HepG2 (cell line): ENCODE results near the gene SS18L1. TPM values are rescaled to one million over a fixed set of nuclear protein-coding genes. Genes with fewer than 3 reads are reported as not detected.

Experiments used
- ATAC-seq: fragments of 200-7000 bp; cut with Tn5 transposase; 3 replicates; pipeline ENCODE4 v1.9.1; 2020; ENCODE audit warnings: mild to moderate bottlenecking, moderate library complexity
- BruUV-seq: library from RNA; stranded (reverse); fragments of 400-500 nt; replicated peaks from 2 replicates; lab custom pipeline; 2021; lab: Mats Ljungman, UMichigan
- CTCF ChIA-PET: fragments of 300-600 bp; formaldehyde crosslinking; extraction: SDS; loops from one replicate; lab custom pipeline; 2021; ENCODE audit warnings: low total read pairs, inconsistent platforms, low intra/inter-chr PET ratio; lab: Yijun Ruan, JAX
- POLR2A ChIA-PET: fragments of 350-600 bp; sonication (Branson Sonifier 250); formaldehyde crosslinking; loops from one replicate; lab custom pipeline; 2020; ENCODE audit warnings: antibody characterized with exemption, inconsistent platforms; lab: Yijun Ruan, JAX
- DNase-seq: peaks from one replicate; pipeline ENCODE4 v3.0.0-alpha.2; 2015; ENCODE audit warnings: low spot score
- FAIRE-seq: peaks from 3 replicates; lab custom pipeline; 2011; peaks lifted over from hg19 to GRCh38; lab: Jason Lieb, UNC
- H2AFZ ChIP-seq: one replicate; pipeline ENCODE4 v1.6.1; 2011; ENCODE audit warnings: low read length, inconsistent platforms
- H3K27ac ChIP-seq: fragments of 300-600 bp; 3 replicates; pipeline ENCODE4 v1.8.0; 2011; ENCODE audit warnings: mixed run types, mild to moderate bottlenecking, mixed read lengths, low read length, inconsistent platforms; ENCODE audit not compliant: insufficient read depth; ENCODE audit errors: extremely low read length
- H3K27me3 ChIP-seq, 2 experiments: fragments of 200-600 bp in 1 of 2; 2 replicates in 1 of 2; 3 replicates in 1 of 2; pipeline versions ENCODE4 v1.6.0 to v1.8.0; 2011; ENCODE audit warnings: low read length in 2 of 2, mild to moderate bottlenecking in 2 of 2, moderate library complexity in 2 of 2, inconsistent platforms in 1 of 2; ENCODE audit not compliant: insufficient read depth in 2 of 2, control insufficient read depth in 1 of 2
- H3K36me3 ChIP-seq, 2 experiments: fragments of 200-600 bp in 1 of 2; replicated peaks in 1 of 2; 2 replicates in 1 of 2; 3 replicates in 1 of 2; pipeline versions ENCODE4 v1.5.1 to v1.8.0; 2011; ENCODE audit warnings: low read length in 2 of 2, inconsistent platforms in 1 of 2; ENCODE audit not compliant: insufficient read depth in 2 of 2, control insufficient read depth in 1 of 2
- H3K4me1 ChIP-seq: 2 replicates; pipeline ENCODE4 v1.5.1; 2012; ENCODE audit warnings: low read length, inconsistent platforms; ENCODE audit not compliant: insufficient read depth
- H3K4me2 ChIP-seq: 2 replicates; pipeline ENCODE4 v1.6.0; 2011; ENCODE audit warnings: low read depth, low read length, inconsistent platforms
- H3K4me3 ChIP-seq, 3 experiments: fragments of 200-600 bp in 1 of 3; sonication (generic), shearing (Covaris generic) in 1 of 3; replicated peaks in 1 of 3; 2 replicates each; pipeline ENCODE4 v1.5.1; 2011 to 2016; ENCODE audit warnings: low read length in 3 of 3, inconsistent platforms in 2 of 3, low read depth in 2 of 3, mild to moderate bottlenecking in 2 of 3, control low read depth in 1 of 3, mixed read lengths in 1 of 3; ENCODE audit not compliant: insufficient read depth in 1 of 3
- H3K79me2 ChIP-seq: one replicate; pipeline ENCODE4 v1.6.1; 2011; ENCODE audit warnings: low read length, inconsistent platforms; ENCODE audit not compliant: insufficient read depth
- H3K9ac ChIP-seq: 2 replicates; pipeline ENCODE4 v1.6.0; 2011; ENCODE audit warnings: mild to moderate bottlenecking, low read depth, low read length, inconsistent platforms; ENCODE audit not compliant: insufficient read depth
- H3K9me3 ChIP-seq: 2 replicates; pipeline ENCODE4 v1.5.1; 2012; ENCODE audit warnings: mild to moderate bottlenecking, low read length
- H4K20me1 ChIP-seq: 2 replicates; pipeline ENCODE4 v1.6.0; 2011; ENCODE audit warnings: inconsistent platforms, mild to moderate bottlenecking, low read length, moderate library complexity; ENCODE audit not compliant: insufficient read depth
- ARID3A ChIP-seq: IDR thresholded peaks from 2 replicates; pipeline ENCODE4 v1.6.1; 2012; ENCODE audit warnings: low read depth, low read length, improper control_type of control experiment
- GRHL1 ChIP-seq: sonication (generic); formaldehyde crosslinking; conservative IDR thresholded peaks from 2 replicates; pipeline ENCODE4 v1.8.0; 2022; ENCODE audit warnings: missing genetic modification reagents
- HNRNPK ChIP-seq: fragments of 200-400 bp; formaldehyde crosslinking; IDR thresholded peaks from 2 replicates; pipeline ENCODE4 v1.6.1; 2018; ENCODE audit warnings: low read length, low read depth, moderate library complexity, mild to moderate bottlenecking; ENCODE audit not compliant: poor library complexity, severe bottlenecking
- ISX ChIP-seq: sonication (generic); formaldehyde crosslinking; conservative IDR thresholded peaks from 2 replicates; pipeline ENCODE4 v1.5.0; 2020; ENCODE audit warnings: missing genetic modification reagents
- NR2F1 ChIP-seq, 2 experiments: fragments of 450-650 bp in 1 of 2; formaldehyde crosslinking in 1 of 2; IDR thresholded peaks; 2 replicates each; pipeline versions ENCODE4 v1.5.0 to v1.6.1; 2016 to 2020; ENCODE audit warnings: mild to moderate bottlenecking in 1 of 2, missing compliant biosample characterization in 1 of 2, missing genetic modification reagents in 1 of 2, moderate library complexity in 1 of 2
- PHF21A ChIP-seq: sonication (generic); formaldehyde crosslinking; IDR thresholded peaks from 2 replicates; pipeline ENCODE4 v1.5.0; 2020; ENCODE audit warnings: mild to moderate bottlenecking, missing genetic modification reagents
- RAD21 ChIP-seq: fragments of 450-650 bp; formaldehyde crosslinking; IDR thresholded peaks from 2 replicates; pipeline ENCODE4 v1.5.0; 2020; ENCODE audit warnings: mild to moderate bottlenecking
- SCMH1 ChIP-seq: sonication (generic); formaldehyde crosslinking; IDR thresholded peaks from 2 replicates; pipeline ENCODE4 v1.9.0; 2021; ENCODE audit warnings: missing genetic modification reagents, mild to moderate bottlenecking, borderline replicate concordance
- TFE3 ChIP-seq: IDR thresholded peaks from 2 replicates; pipeline ENCODE4 v1.6.1; 2016
- TRIM24 ChIP-seq: sonication (generic); formaldehyde crosslinking; IDR thresholded peaks from 2 replicates; pipeline ENCODE4 v1.8.0; 2022; ENCODE audit warnings: mild to moderate bottlenecking, missing genetic modification reagents
- XBP1 ChIP-seq: sonication (generic); formaldehyde crosslinking; IDR thresholded peaks from 2 replicates; pipeline ENCODE4 v1.5.0; 2020; ENCODE audit warnings: missing genetic modification reagents
- ZBTB42 ChIP-seq: sonication (generic); formaldehyde crosslinking; IDR thresholded peaks from 2 replicates; pipeline ENCODE4 v1.5.0; 2020; ENCODE audit warnings: mild to moderate bottlenecking, missing genetic modification reagents
- ZKSCAN8 ChIP-seq: IDR thresholded peaks from 2 replicates; pipeline ENCODE4 v1.6.1; 2016; ENCODE audit warnings: borderline replicate concordance, missing genetic modification reagents, missing compliant biosample characterization
- ZNF251 ChIP-seq: sonication (generic); formaldehyde crosslinking; IDR thresholded peaks from 2 replicates; pipeline ENCODE4 v1.9.0; 2021; ENCODE audit warnings: mild to moderate bottlenecking, missing genetic modification reagents
- ZNF550 ChIP-seq: sonication (generic); formaldehyde crosslinking; IDR thresholded peaks from 2 replicates; pipeline ENCODE4 v1.4.0; 2020; ENCODE audit warnings: mild to moderate bottlenecking, missing genetic modification reagents, borderline replicate concordance
- ZNF629 ChIP-seq: sonication (generic); formaldehyde crosslinking; conservative IDR thresholded peaks from 2 replicates; pipeline ENCODE4 v1.5.0; 2020; ENCODE audit warnings: missing genetic modification reagents
- ZNF768 ChIP-seq: sonication (generic); formaldehyde crosslinking; IDR thresholded peaks from 2 replicates; pipeline ENCODE4 v1.4.0; 2020; ENCODE audit warnings: missing genetic modification reagents
- ZSCAN30 ChIP-seq: sonication (generic); formaldehyde crosslinking; IDR thresholded peaks from 2 replicates; pipeline ENCODE4 v1.5.0; 2020; ENCODE audit warnings: mild to moderate bottlenecking, missing genetic modification reagents
- WGBS: methylation state at CpG from one replicate; pipeline ENCODE4 v1.1.6; 2017; ENCODE audit warnings: low lambda C conversion rate; 5-methylcytosine and 5-hydroxymethylcytosine counted together
- in situ Hi-C: cut with HindIII; loops from 2 replicates; pipeline ENCODE4 v1.10.0; 2017; ENCODE audit warnings: low pct_unique_long_range_greater_than_20kb; ENCODE audit not compliant: extremely low pct_ligation_motif_present
- intact Hi-C: fragments of 100-400 bp; cut with micrococcal nuclease; formaldehyde crosslinking; loops from one replicate; pipeline ENCODE4 v1.10.0; 2022; ENCODE audit not compliant: unreplicated experiment
- polyA plus RNA-seq, 8 experiments: library from polyadenylated mRNA; depleted of rRNA in 3 of 8; stranded (reverse) in 7 of 8; unstranded in 1 of 8; fragments of >200 nt; fragmentation: Illumina TruSeq in 4 of 8; extraction: Trizol in 4 of 8; gene quantifications; 2 replicates each; pipeline versions ENCODE4 v1.2.1 to v1.2.3, GENCODE V29; 2011 to 2016; ENCODE audit warnings: low read depth in 4 of 8, missing spikeins in 1 of 8, mixed read lengths in 1 of 8; ENCODE audit not compliant: insufficient read depth in 1 of 8
- total RNA-seq, 5 experiments: library from RNA; depleted of rRNA; stranded (reverse); fragments of >200 nt; fragmentation: Illumina TruSeq; extraction: Trizol; gene quantifications; 2 replicates each; pipeline ENCODE4 v1.2.3, GENCODE V29; 2016; ENCODE audit warnings: low read depth in 1 of 5

SS18L1 gene
- total and polyA plus RNA-seq, 2 of the 13 experiments (the other 11 are each of a cell fraction or from before 2014, with no cell fraction given), result 17.8 to 27.6 TPM

- no peak for FAIRE-seq
- Histone ChIP-seq H3K27me3 (peaks cover 8 to 47% of the 10 kb centered on the region in 2 experiments), H3K27ac (no peak overlapping the region), H2AFZ (no peak overlapping the region), H3K4me2 (peak overlapping the region; percentile 70; the same call in 1 of the 2 replicates), H4K20me1 (no peaks in the 10 kb centered on the region), H3K36me3 (no peaks in the 10 kb centered on the region), H3K4me3 (no peak overlapping the region), H3K79me2 (no peaks in the 10 kb centered on the region), H3K4me1 (peaks cover 57% of the 10 kb centered on the region), H3K9ac (no peak overlapping the region), H3K9me3 (no peaks in the 10 kb centered on the region; the same call in 1 of the 2 replicates)
- WGBS, result 63% methylated on average over 38 of the region's 38 CpGs
- DNase-seq, result no peak
- in situ Hi-C loops (no loop called here), intact Hi-C loops (no loop called here)
- POLR2A ChIA-PET, result interaction anchor here (1.3 to 10.4 kb wide), 3 partner anchors 19 to 49 kb away, joined by 5 to 260 read pairs (median 86); partner anchors contain the start of gene TAF4
- CTCF ChIA-PET, result no interaction called here
- ATAC-seq, result no peak
- BruUV-seq, result no TSS peak
- TF ChIP-seq ZNF768 (0 out of 2 replicates have a peak, but pooled peaks have one; percentile 12), SCMH1 (no peak), ISX (CRISPR knock-in tag) (no peak), ZNF550 (CRISPR knock-in tag) (peak; percentile 44; the same call in 1 of the 2 replicates), ZNF251 (no peak), TRIM24 (CRISPR knock-in tag) (peak; percentile 70; the same call in 1 of the 2 replicates), NR2F1 (CRISPR knock-in tag; IDR thresholded peaks at IDR 0.05) (no peak), ZKSCAN8 (no peak), TFE3 (CRISPR knock-in tag) (no peak), ZNF629 (CRISPR knock-in tag) (no peak), ZBTB42 (no peak), GRHL1 (CRISPR knock-in tag) (no peak), XBP1 (no peak), ARID3A (no peak), HNRNPK (no peak), RAD21 (CRISPR knock-in tag) (no peak), PHF21A (CRISPR knock-in tag) (no peak), ZSCAN30 (CRISPR knock-in tag) (no peak)
These were observed 26.8 kb upstream of the SS18L1 start for GRCh38 chr20:62116558-62117361.
